Hepatocyte (in vitro differentiated cells): ENCODE results near the gene JMJD8. TPM values are rescaled to one million over a fixed set of nuclear protein-coding genes. Genes with fewer than 3 reads are reported as not detected.

ENCODE experiments used
- DNase-seq: peaks from one replicate; pipeline ENCODE4 v3.0.0-alpha.2; 2016; ENCODE audit warnings: low spot score
- H2AFZ ChIP-seq: fragments of 200-600 bp; sonication (generic); 2 replicates; pipeline ENCODE4 v1.6.0; 2016; ENCODE audit warnings: antibody characterized with exemption, mild to moderate bottlenecking
- H3K27ac ChIP-seq: fragments of 200-600 bp; sonication (generic); 2 replicates; pipeline ENCODE4 v1.5.1; 2016; ENCODE audit warnings: mild to moderate bottlenecking
- H3K27me3 ChIP-seq: fragments of 200-600 bp; sonication (generic); 2 replicates; pipeline ENCODE4 v1.6.1; 2016
- H3K36me3 ChIP-seq: fragments of 200-600 bp; sonication (generic); replicated peaks from 2 replicates; pipeline ENCODE4 v1.5.1; 2016; ENCODE audit warnings: low read depth; ENCODE audit not compliant: insufficient read depth
- H3K4me1 ChIP-seq: fragments of 200-600 bp; sonication (generic); 2 replicates; pipeline ENCODE4 v1.5.1; 2016; ENCODE audit warnings: mild to moderate bottlenecking, moderate library complexity; ENCODE audit not compliant: insufficient read depth
- H3K4me2 ChIP-seq: fragments of 200-600 bp; sonication (generic); 2 replicates; pipeline ENCODE4 v1.6.0; 2016
- H3K4me3 ChIP-seq: fragments of 200-600 bp; sonication (generic); 2 replicates; pipeline ENCODE4 v1.5.1; 2016; ENCODE audit warnings: mild to moderate bottlenecking
- H3K79me2 ChIP-seq: fragments of 200-600 bp; sonication (generic); 2 replicates; pipeline ENCODE4 v1.6.0; 2017; ENCODE audit warnings: mild to moderate bottlenecking
- H3K9me2 ChIP-seq: fragments of 200-600 bp; sonication (generic); replicated peaks from 2 replicates; pipeline ENCODE4 v1.6.0; 2017; ENCODE audit warnings: mild to moderate bottlenecking; ENCODE audit not compliant: insufficient read depth
- H3K9me3 ChIP-seq: fragments of 200-600 bp; sonication (generic); 2 replicates; pipeline ENCODE4 v1.5.1; 2016; ENCODE audit warnings: low read depth, mild to moderate bottlenecking
- H4K20me1 ChIP-seq: fragments of 200-600 bp; sonication (generic); 2 replicates; pipeline ENCODE4 v1.6.0; 2016; ENCODE audit warnings: mild to moderate bottlenecking; ENCODE audit not compliant: insufficient read depth, poor library complexity, severe bottlenecking
- CTCF ChIP-seq: fragments of 200-600 bp; sonication (generic); IDR thresholded peaks from 2 replicates; pipeline ENCODE4 v1.5.1; 2016; ENCODE audit warnings: antibody characterized with exemption, mild to moderate bottlenecking; ENCODE audit not compliant: poor library complexity
- EZH2 ChIP-seq: fragments of 200-600 bp; sonication (generic); IDR thresholded peaks from 2 replicates; pipeline ENCODE4 v1.6.1; 2016; ENCODE audit warnings: antibody characterized with exemption, mild to moderate bottlenecking, borderline replicate concordance
- EZH2phosphoT487 ChIP-seq: fragments of 200-600 bp; sonication (generic); IDR thresholded peaks from one replicate; pipeline ENCODE4 v1.6.1; 2018; ENCODE audit warnings: antibody characterized with exemption, mild to moderate bottlenecking, low read depth, moderate library complexity; ENCODE audit not compliant: unreplicated experiment, severe bottlenecking
- WGBS: methylation state at CpG from one replicate; pipeline ENCODE4 v1.1.6; 2016; ENCODE audit warnings: low lambda C conversion rate; ENCODE audit errors: missing lambda C conversion rate; 5-methylcytosine and 5-hydroxymethylcytosine counted together
- polyA plus RNA-seq: library from polyadenylated mRNA; unstranded; fragments of >200 nt; fragmentation: Nextera tagmentation; extraction: Ambion mirVana; gene quantifications from 2 replicates; pipeline ENCODE4 v1.2.1, GENCODE V29; 2016
- total RNA-seq: library from RNA; depleted of rRNA; stranded (reverse); fragments of >200 nt; gene quantifications from 2 replicates; pipeline ENCODE4 v1.2.3, GENCODE V29; 2014

JMJD8 gene
- total and polyA plus RNA-seq, 2 experiments from 2014 or later: 44.3 to 84.3 TPM

- H3K9me3 ChIP-seq: no peaks in the 10 kb centered on the region
- H4K20me1 ChIP-seq: peaks cover 27% of the 10 kb centered on the region
- H2AFZ ChIP-seq: peak overlapping the region; percentile 39
- 22% methylated on average over 48 of the region's 57 CpGs for WGBS
- H3K4me3 ChIP-seq: peak overlapping the region; percentile 57
- peak overlapping the region; percentile 65 for H3K27ac ChIP-seq
- TF ChIP-seq EZH2 (no peak), CTCF (no peak), EZH2phosphoT487 (no peak)
- H3K4me2 ChIP-seq: peak overlapping the region; percentile 98
- no peaks in the 10 kb centered on the region for H3K9me2 ChIP-seq
- no peaks in the 10 kb centered on the region for H3K36me3 ChIP-seq
- no peaks in the 10 kb centered on the region for H3K27me3 ChIP-seq
- peaks cover 33% of the 10 kb centered on the region for H3K79me2 ChIP-seq
- DNase-seq: peak; percentile 43
- peaks cover 32% of the 10 kb centered on the region for H3K4me1 ChIP-seq
These were observed 601 bp downstream of the JMJD8 start for GRCh38 chr16:683396-684070.

- Histone ChIP-seq H3K27ac (no peak overlapping the region), H4K20me1 (peaks cover 27% of the 10 kb centered on the region), H3K79me2 (peaks cover 32% of the 10 kb centered on the region), H3K9me3 (no peaks in the 10 kb centered on the region), H3K4me2 (peak overlapping the region; percentile 98), H3K27me3 (no peaks in the 10 kb centered on the region), H3K4me1 (peaks cover 32% of the 10 kb centered on the region), H3K9me2 (no peaks in the 10 kb centered on the region), H3K4me3 (no peak overlapping the region), H2AFZ (no peak overlapping the region), H3K36me3 (no peaks in the 10 kb centered on the region)
- WGBS: 90% methylated on average over 36 of the region's 36 CpGs
- DNase-seq: no peak
- TF ChIP-seq CTCF: no peak
- TF ChIP-seq EZH2: no peak
- TF ChIP-seq EZH2phosphoT487: no peak
These were observed 1.4 kb downstream of the JMJD8 start for GRCh38 chr16:682493-683395.

- Histone ChIP-seq H3K79me2 (peaks cover 32% of the 10 kb centered on the region), H4K20me1 (peaks cover 27% of the 10 kb centered on the region), H3K36me3 (no peaks in the 10 kb centered on the region), H3K4me1 (peaks cover 32% of the 10 kb centered on the region), H3K4me3 (no peak overlapping the region), H3K4me2 (peak overlapping the region; percentile 99), H2AFZ (no peak overlapping the region), H3K9me2 (no peaks in the 10 kb centered on the region), H3K9me3 (no peaks in the 10 kb centered on the region), H3K27me3 (no peaks in the 10 kb centered on the region), H3K27ac (no peak overlapping the region)
- TF ChIP-seq CTCF (no peak), EZH2phosphoT487 (no peak), EZH2 (no peak)
- 93% methylated on average over 28 of the region's 28 CpGs for WGBS
- no peak for DNase-seq
These were observed 2.2 kb downstream of the JMJD8 start for GRCh38 chr16:681746-682427.
